ENCODE results near the gene FIGN. TPM values are rescaled to one million over a fixed set of nuclear protein-coding genes. Genes with fewer than 3 reads are reported as not detected.

FIGN gene
- total and polyA plus RNA-seq, 2 donors (not counting 1 experiment from before 2014, with no cell fraction given), result not detected

DNA sequence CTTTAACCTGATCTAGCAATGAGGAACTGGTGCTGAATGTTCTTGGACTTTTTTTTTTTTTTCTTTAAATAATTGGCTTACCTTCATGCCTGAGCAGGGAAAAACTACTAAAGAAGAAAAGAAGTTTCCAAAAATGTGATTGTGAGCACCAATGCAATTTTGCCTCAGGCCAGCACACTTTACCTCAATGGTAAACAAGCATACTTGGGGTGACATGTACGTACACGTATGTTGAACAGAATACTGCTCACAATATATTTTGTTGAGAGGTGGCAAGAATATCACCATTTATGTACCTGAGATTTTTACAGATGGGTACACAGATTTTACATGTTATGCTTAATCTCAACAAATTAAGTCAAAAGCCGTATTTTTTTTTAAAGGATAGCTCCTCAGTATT lies 144.3 kb downstream of the FIGN start:
- no peak for TF ChIP-seq EZH2 (IDR thresholded peaks at IDR 0.05; ENCODE audit: borderline replicate concordance, insufficient read depth, low read depth, low read length, poor library complexity, severe bottlenecking)
- TF ChIP-seq, protein P1, sequence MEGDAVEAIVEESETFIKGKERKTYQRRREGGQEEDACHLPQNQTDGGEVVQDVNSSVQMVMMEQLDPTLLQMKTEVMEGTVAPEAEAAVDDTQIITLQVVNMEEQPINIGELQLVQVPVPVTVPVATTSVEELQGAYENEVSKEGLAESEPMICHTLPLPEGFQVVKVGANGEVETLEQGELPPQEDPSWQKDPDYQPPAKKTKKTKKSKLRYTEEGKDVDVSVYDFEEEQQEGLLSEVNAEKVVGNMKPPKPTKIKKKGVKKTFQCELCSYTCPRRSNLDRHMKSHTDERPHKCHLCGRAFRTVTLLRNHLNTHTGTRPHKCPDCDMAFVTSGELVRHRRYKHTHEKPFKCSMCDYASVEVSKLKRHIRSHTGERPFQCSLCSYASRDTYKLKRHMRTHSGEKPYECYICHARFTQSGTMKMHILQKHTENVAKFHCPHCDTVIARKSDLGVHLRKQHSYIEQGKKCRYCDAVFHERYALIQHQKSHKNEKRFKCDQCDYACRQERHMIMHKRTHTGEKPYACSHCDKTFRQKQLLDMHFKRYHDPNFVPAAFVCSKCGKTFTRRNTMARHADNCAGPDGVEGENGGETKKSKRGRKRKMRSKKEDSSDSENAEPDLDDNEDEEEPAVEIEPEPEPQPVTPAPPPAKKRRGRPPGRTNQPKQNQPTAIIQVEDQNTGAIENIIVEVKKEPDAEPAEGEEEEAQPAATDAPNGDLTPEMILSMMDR (IDR thresholded peaks at IDR 0.05), result no peak
- no peak overlapping the region for H3K27ac Mint-ChIP-seq
- no peaks in the 10 kb centered on the region for H3K27me3 Mint-ChIP-seq
- ChIA-PET CTCF (no interaction called here), POLR2A (no interaction called here)
- no CpG with 5 or more reads among the region's 3 CpGs for WGBS (ENCODE audit: insufficient coverage)
- no peak overlapping the region for H3K4me2 ChIP-seq (replicated peaks; ENCODE audit: low read depth, low read length, poor library complexity, severe bottlenecking)
- H3K36me3 ChIP-seq (replicated peaks in 1 of 2; ENCODE audit: control extremely low read depth in 1 of 2, control insufficient read depth in 1 of 2, extremely low read depth in 1 of 2, insufficient read depth in 2 of 2, low read length in 1 of 2), result no peaks in the 10 kb centered on the region
- no peaks in the 10 kb centered on the region for H4K20me1 ChIP-seq (ENCODE audit: control insufficient read depth, insufficient read depth, low read length, poor library complexity, severe bottlenecking)
- no peaks in the 10 kb centered on the region for H3K9me3 ChIP-seq (ENCODE audit: control extremely low read depth in 1 of 3, control insufficient read depth in 2 of 3, insufficient read depth in 1 of 3, low read length in 2 of 3)
- H3K4me3 ChIP-seq (ENCODE audit: control extremely low read depth in 1 of 5, extremely low read depth in 1 of 5, insufficient read depth in 1 of 5, low read depth in 2 of 5, low read length in 4 of 5), result no peak overlapping the region
- DNase-seq, result no peak
- no peak overlapping the region for H3K4me3 Mint-ChIP-seq
- intact Hi-C loops (cut with micrococcal nuclease), result no loop called here
- no peak overlapping the region for H2AFZ ChIP-seq (ENCODE audit: insufficient read depth, low read depth, low read length, poor library complexity, severe bottlenecking)
- H3K27me3 ChIP-seq (replicated peaks in 1 of 4; ENCODE audit: control extremely low read depth in 1 of 4, control insufficient read depth in 3 of 4, insufficient read depth in 4 of 4, low read length in 3 of 4), result no peaks in the 10 kb centered on the region
- ATAC-seq (ENCODE audit: low read depth), result no peak
- H3K9me3 Mint-ChIP-seq (ENCODE audit: insufficient read depth), result no peaks in the 10 kb centered on the region
- H3K9ac ChIP-seq (ENCODE audit: low read length), result no peak overlapping the region
- no peaks in the 10 kb centered on the region for H3K4me1 Mint-ChIP-seq
- no peaks in the 10 kb centered on the region for H3K79me2 ChIP-seq (ENCODE audit: control insufficient read depth, insufficient read depth, low read length)
- no peaks in the 10 kb centered on the region for H3K4me1 ChIP-seq (ENCODE audit: control insufficient read depth in 2 of 2, insufficient read depth in 2 of 2, low read length in 2 of 2)
- H3K27ac ChIP-seq (ENCODE audit: low read length in 2 of 2), result no peak overlapping the region

DNA sequence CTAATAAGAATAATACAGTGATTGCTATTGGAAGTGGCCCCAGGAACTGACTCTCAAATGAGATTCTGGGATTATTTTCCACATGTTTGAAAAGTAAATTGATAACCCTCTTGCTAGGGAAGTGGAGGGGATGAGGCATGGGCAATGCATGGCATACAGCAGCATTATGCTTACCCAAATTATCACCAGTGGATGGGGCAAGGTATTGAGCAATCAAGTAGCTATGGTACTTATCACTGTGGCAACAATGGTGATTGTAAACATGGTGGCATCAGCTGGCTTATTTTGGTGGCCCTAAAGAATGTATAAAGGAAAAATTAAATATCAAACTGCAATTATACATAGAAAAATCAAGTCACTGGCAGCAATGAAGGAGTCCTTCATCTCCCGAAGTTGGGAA lies 155.1 kb downstream of the FIGN start:
- Histone ChIP-seq H3K36me3 (replicated peaks in 1 of 2; ENCODE audit: control extremely low read depth in 1 of 2, control insufficient read depth in 1 of 2, extremely low read depth in 1 of 2, insufficient read depth in 2 of 2, low read length in 1 of 2) (no peaks in the 10 kb centered on the region), H3K79me2 (ENCODE audit: control insufficient read depth, insufficient read depth, low read length) (no peaks in the 10 kb centered on the region), H3K4me3 (ENCODE audit: control extremely low read depth in 1 of 5, extremely low read depth in 1 of 5, insufficient read depth in 1 of 5, low read depth in 2 of 5, low read length in 4 of 5) (no peak overlapping the region), H3K27ac (ENCODE audit: low read length in 2 of 2) (no peak overlapping the region), H3K9ac (ENCODE audit: low read length) (no peak overlapping the region), H3K4me2 (replicated peaks; ENCODE audit: low read depth, low read length, poor library complexity, severe bottlenecking) (no peak overlapping the region), H3K4me1 (ENCODE audit: control insufficient read depth in 2 of 2, insufficient read depth in 2 of 2, low read length in 2 of 2) (no peaks in the 10 kb centered on the region), H2AFZ (ENCODE audit: insufficient read depth, low read depth, low read length, poor library complexity, severe bottlenecking) (no peak overlapping the region), H4K20me1 (ENCODE audit: control insufficient read depth, insufficient read depth, low read length, poor library complexity, severe bottlenecking) (no peaks in the 10 kb centered on the region), H3K9me3 (ENCODE audit: control extremely low read depth in 1 of 3, control insufficient read depth in 2 of 3, insufficient read depth in 1 of 3, low read length in 2 of 3) (no peaks in the 10 kb centered on the region), H3K27me3 (replicated peaks in 1 of 4; ENCODE audit: control extremely low read depth in 1 of 4, control insufficient read depth in 3 of 4, insufficient read depth in 4 of 4, low read length in 3 of 4) (no peaks in the 10 kb centered on the region)
- TF ChIP-seq, protein P1 (IDR thresholded peaks at IDR 0.05), result no peak
- intact Hi-C loops (cut with micrococcal nuclease), result no loop called here
- no peaks in the 10 kb centered on the region for H3K9me3 Mint-ChIP-seq (ENCODE audit: insufficient read depth)
- no peak overlapping the region for H3K4me3 Mint-ChIP-seq
- ATAC-seq (ENCODE audit: low read depth), result no peak
- CTCF ChIA-PET, result no interaction called here
- no peak overlapping the region for H3K27ac Mint-ChIP-seq
- no peaks in the 10 kb centered on the region for H3K4me1 Mint-ChIP-seq
- no peaks in the 10 kb centered on the region for H3K27me3 Mint-ChIP-seq
- POLR2A ChIA-PET, result no interaction called here
- no peak for DNase-seq
- no CpG with 5 or more reads among the region's 1 CpG for WGBS (ENCODE audit: insufficient coverage)
